Measurements from ENCODE around the gene DCTN1. TPM values are rescaled to one million over a fixed set of nuclear protein-coding genes. Genes with fewer than 3 reads are reported as not detected.
"Not testable (repeated sequence)": the region's sequence is repeated elsewhere in the genome, so short reads cannot be mapped to it uniquely, and the experiment has no call there.

DCTN1 gene
- total RNA-seq, 2 donors from 2014 or later: 165 to 167 TPM

- DNase-seq (ENCODE audit: low spot score): no peak
- intact Hi-C loops (cut with DNase I): no loop called here
Measured at GRCh38 chr2:74375838-74376237, 4.3 kb downstream of the DCTN1 start.

DNA sequence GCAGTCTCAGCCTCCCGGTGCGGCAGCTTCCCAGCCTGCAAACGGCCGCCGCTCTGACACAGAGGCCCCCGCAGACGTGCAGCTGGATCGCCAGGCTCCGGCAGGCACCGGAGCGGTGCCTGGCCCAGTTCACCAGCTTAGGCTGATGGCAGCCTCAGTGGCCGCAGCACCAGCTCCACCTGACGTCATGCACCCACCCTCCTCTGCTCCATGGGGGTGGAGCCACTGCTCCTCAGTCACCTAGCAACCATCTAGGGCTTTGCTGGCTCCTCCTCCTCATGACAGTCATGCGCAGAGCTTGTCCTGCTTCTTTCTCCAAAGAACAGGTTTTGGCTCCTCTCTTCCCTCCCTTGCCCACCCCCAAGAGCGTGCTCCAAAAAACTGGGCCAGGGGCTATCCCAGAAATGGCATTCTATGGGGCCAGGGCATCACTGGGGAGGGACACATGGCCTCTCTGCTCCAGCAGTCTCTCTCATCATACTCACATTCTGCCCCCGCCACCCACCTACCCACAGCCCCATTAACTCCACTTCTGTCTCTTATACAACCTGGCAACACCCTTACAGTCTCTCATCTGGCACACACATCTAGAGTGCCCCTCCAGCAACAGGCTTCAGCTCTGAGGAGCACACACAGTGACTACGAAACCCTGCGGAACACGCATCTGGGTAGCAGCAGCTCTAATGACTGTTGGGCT lies 5.5 kb downstream of the DCTN1 start:
- intact Hi-C loops (cut with DNase I): no loop called here
- peak; percentile 90 for DNase-seq (ENCODE audit: low spot score)

GRCh38 chr2:74373985-74374384 lies 6.1 kb downstream of the DCTN1 start:
- intact Hi-C loops (cut with DNase I): no loop called here
- no peak for DNase-seq (ENCODE audit: low spot score)

DNA sequence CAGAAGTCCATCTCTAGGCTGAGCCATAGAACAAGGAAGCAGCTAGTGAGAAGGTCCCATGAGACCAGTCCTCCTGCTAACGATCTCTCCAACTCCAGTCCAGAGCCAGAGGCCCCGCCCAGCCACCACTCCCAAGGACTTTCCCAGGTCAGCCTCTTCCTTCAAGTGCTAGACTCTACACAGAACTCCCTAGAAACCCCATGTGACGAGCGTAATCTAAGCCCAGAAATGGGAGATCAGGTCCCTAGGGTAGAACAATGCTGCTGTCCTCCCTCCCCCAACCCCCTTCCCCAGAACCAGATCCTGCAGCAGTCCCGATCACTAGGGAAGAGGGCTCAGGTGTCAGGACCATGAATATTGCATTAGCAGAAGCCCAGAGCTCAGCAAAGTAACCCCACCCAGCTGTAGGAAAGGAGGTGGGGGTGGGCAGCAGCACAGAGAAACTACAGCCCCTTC lies 6.9 kb downstream of the DCTN1 start:
- intact Hi-C loops (cut with DNase I): no loop called here
- peak; percentile 86 for DNase-seq (ENCODE audit: low spot score)

DNA sequence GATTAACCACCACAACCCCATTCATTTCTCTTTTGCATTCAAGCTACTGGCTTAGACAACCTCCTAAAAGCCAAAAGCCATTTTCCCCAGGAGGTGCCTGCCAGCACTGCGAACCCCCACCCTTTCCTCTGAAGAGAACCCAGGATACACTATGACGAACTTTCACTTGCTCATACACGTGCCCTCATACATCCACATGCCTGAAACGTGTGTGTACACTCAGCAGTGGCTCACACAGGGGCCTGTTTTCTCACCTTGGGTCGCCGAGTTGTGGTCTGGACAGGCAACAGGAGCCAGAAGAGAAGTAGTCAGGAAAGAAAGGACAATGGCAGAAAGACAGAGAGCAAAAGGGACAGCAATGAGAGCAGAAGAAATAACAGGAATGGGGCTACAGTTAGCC lies 7.4 kb downstream of the DCTN1 start:
- DNase-seq (ENCODE audit: low spot score): no peak

DNA sequence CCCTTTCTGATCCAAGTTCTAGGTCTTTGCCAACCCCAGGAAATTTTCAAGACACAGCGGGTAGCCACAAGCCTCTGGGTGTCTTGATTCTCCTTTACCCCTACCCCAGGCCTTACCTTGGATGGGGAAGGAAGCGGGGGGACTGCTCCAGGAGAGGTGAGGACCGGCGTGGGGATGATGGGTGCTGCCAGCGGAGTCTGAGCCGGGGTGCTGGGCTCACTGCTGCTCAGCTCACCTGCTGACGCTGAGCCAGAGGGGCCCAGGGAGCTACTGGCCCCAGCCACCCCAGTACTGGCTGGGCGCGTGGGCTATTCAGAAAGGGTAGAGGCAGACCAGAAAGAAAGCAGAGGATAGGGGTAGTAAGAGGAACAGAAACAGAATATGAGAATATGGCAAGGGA lies 8.7 kb downstream of the DCTN1 start:
- intact Hi-C loops (cut with DNase I): no loop called here
- DNase-seq (ENCODE audit: low spot score): no peak

More for the DNA sequence above, 7.4 kb downstream of the DCTN1 start:
- intact Hi-C loops (cut with DNase I): no loop called here

DNA sequence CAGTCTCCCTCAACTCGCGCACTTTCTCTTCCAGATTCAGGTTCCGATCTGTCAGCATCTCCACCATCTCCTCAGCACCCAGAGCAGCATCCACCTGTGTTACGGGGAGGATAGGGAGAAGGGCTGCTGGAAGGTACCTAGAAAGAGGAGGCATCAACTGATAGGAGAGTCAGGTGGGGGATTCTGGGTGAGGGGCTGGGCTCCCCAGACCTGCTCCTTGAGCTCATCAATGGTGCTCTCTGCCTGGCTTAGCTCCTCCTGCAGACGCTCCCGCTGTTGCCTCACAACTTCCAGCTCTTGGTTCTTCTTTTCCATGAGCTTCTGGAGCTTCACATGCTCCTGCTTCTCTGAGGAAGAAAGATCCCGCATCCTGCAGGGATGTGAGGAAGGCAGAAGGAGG lies 10.1 kb downstream of the DCTN1 start:
- DNase-seq (ENCODE audit: low spot score): no peak
- intact Hi-C loops (cut with DNase I): no loop called here

GRCh38 chr2:74368499-74368898 lies 11.6 kb downstream of the DCTN1 start:
- DNase-seq (ENCODE audit: low spot score): no peak
- intact Hi-C loops (cut with DNase I): no loop called here

- DNase-seq (ENCODE audit: low spot score): no peak
- intact Hi-C loops (cut with DNase I): loop anchor here in 1 of 2 donors (1.0 kb wide), 1 partner anchor 49 kb away; no protein-coding TSS in a partner anchor
Measured at GRCh38 chr2:74367789-74368188, 12.3 kb downstream of the DCTN1 start.

- intact Hi-C loops (cut with DNase I): no loop called here
- DNase-seq (ENCODE audit: low spot score): no peak
Measured at GRCh38 chr2:74366036-74366435, 14.1 kb downstream of the DCTN1 start.

DNA sequence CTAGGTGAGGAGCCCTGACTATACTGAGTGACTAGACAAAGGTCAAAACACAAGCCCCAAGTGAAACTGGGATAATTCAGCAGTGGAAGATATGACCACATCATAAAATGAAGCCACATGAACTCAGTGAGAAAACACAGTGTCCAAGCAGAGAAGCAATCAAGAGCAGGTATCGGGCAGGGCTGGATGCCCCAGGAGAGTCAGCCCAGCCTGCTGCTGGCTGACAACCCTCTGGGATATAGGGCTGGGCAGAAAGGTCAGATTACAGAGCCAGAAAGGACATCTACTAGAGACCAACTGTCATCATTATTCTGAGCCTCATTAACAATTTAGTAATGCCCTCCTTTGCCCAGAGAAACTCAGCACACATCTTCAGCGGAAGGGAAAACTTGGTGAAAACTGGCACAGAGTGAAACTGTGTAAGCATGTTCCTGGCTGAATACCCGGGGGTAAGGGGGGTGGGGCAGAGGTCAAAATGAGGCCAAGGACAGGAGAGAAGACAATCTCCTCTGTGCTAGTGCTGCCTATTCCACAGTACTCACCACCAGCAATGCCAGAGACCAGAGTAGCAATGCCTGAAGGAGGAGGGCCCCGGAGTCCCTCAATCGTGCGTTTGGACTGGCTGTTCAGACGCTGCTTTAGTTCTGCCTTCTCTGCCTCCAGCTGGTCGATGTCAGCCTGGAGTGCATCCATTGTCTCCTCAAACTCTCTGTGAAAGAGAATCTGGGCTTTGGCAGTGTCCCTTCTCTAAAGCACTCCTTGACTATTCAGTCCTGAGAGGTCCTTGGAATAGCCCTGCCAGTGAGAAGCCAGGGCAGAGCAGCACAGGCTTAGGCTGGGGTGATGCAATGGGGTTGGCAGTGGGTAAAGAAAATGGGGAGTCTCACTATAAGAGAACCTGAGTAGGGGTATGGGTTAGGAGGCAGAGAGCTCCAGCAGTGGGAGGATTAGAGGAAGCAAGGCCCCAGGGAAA lies 15.3 kb downstream of the DCTN1 start:
- intact Hi-C loops (cut with DNase I): no loop called here
- DNase-seq (ENCODE audit: low spot score): no peak

- intact Hi-C loops (cut with DNase I): no loop called here
- DNase-seq (ENCODE audit: low spot score): no peak
Measured at GRCh38 chr2:74361327-74361726, 18.8 kb downstream of the DCTN1 start.

DNA sequence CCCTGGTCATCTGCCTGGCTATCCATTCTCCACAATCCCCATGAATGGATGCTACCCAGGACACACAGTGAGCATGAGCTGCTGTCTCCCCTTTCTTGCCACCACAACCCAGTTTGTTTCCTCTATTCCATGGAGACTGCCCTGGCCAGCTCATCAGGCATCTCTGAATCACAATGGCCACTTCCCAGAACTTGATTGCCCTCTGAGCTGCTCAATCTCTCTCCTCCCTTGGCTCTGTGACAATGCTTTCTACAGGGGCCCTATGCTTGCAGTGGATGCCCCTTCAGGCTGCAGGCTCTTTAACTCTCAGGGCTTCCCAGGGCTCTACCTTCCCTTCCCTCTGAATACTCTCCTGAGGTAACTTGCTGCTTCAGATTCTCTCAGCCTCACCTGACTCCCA lies 22.5 kb downstream of the DCTN1 start:
- intact Hi-C loops (cut with DNase I): no loop called here
- DNase-seq (ENCODE audit: low spot score): no peak

GRCh38 chr2:74349889-74350288 lies 30.2 kb downstream of the DCTN1 start:
- DNase-seq (ENCODE audit: low spot score): no peak
- intact Hi-C loops (cut with DNase I): no loop called here

GRCh38 chr2:74347742-74348141 lies 32.4 kb downstream of the DCTN1 start:
- DNase-seq (ENCODE audit: low spot score): no peak
- intact Hi-C loops (cut with DNase I): no loop called here

- intact Hi-C loops (cut with DNase I): no loop called here
- DNase-seq (ENCODE audit: low spot score): no peak
Measured at GRCh38 chr2:74347303-74347702, 32.8 kb downstream of the DCTN1 start.

DNA sequence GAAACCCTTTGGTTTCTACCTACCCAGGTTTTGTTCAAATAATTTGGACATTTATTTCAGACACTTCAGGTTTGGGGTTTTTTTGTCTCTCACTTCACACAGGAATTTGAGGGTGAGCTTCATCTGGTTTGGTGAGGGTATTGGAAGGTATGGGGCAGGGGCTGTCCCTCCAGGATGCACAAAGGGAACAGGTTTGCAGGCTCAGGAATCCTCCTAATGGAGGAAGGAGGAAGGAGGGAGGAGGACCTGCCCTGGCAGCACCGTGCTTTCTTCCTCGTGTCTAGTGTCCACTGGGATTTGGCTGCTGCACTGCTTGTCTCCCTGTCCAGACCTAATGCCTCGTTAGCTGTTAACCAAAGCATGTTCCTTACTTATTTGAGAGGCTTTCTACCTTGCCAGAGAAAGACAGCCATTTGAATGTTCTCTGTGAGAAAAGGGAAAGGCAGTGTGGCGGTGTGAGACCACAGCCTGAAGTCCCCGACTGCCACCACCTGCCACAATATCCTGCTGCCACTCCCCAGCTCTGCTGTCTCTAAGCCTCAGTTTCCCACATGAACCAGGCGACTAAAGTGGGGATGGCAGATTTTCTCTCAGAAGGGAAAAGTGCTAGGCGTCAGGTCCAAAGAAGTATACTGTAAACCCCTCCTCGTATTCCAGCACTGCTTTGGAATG lies 34.7 kb downstream of the DCTN1 start:
- no peak for DNase-seq (ENCODE audit: low spot score)
- intact Hi-C loops (cut with DNase I): no loop called here

GRCh38 chr2:74343316-74343715 lies 36.8 kb downstream of the DCTN1 start, which contains the start of gene SLC4A5:
Gene SLC4A5, minus strand, starts transcription at chr2:74343416. Its CDS starts 28,393 bp downstream, at chr2:74315023.
- no peak for DNase-seq (ENCODE audit: low spot score)
- intact Hi-C loops (cut with DNase I): no loop called here

DNA sequence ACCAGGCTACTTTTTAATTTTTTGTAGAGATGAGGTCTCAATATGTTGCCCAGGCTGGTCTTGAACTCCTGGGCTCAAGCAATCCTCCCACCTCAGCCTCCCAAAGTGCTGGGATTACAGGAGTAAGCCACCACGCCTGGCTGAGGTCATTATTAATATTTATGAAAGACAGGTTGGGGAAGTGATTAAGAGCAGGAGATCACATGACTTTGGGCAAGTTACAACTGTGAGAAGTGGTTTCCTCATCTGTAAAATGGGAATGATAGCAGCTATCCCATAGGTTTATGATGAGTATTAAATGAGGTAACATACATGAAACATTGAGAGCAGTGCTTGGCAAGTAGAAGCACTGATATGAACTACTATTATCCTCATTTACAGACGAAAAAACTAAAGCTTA lies 43.9 kb downstream of the DCTN1 start:
- intact Hi-C loops (cut with DNase I): loop anchor here (10.0 kb wide), 2 partner anchors 81 to 91 kb away; no protein-coding TSS in a partner anchor
- not testable (repeated sequence) for DNase-seq (ENCODE audit: low spot score)

GRCh38 chr2:74334931-74335333 lies 45.2 kb downstream of the DCTN1 start:
- intact Hi-C loops (cut with DNase I): loop anchor here (10.0 kb wide), 2 partner anchors 80 to 90 kb away; no protein-coding TSS in a partner anchor

More at GRCh38 chr2:74334931-74335333, 45.2 kb downstream of the DCTN1 start:
- DNase-seq (ENCODE audit: low spot score): peak; percentile 90
